K562 (cell line): ENCODE data around the gene RGS19. TPM values are rescaled to one million over a fixed set of nuclear protein-coding genes. Genes with fewer than 3 reads are reported as not detected.

ENCODE experiments used
- ETV5 ChIP-seq: sonication (generic); formaldehyde crosslinking; IDR thresholded peaks from 2 replicates; pipeline ENCODE4 v1.4.0; 2020; ENCODE audit warnings: low read depth, mild to moderate bottlenecking, missing genetic modification reagents
- HNRNPK ChIP-seq: fragments of 200-400 bp; formaldehyde crosslinking; IDR thresholded peaks from one replicate; pipeline ENCODE4 v1.6.1; 2018; ENCODE audit warnings: mild to moderate bottlenecking, low read depth, low read length; ENCODE audit not compliant: poor library complexity, severe bottlenecking
- MTA3 ChIP-seq: fragments of 450-650 bp; formaldehyde crosslinking; IDR thresholded peaks from 2 replicates; pipeline ENCODE4 v1.6.1; 2017; ENCODE audit warnings: mild to moderate bottlenecking, borderline replicate concordance
- NFRKB ChIP-seq: fragments of 450-650 bp; IDR thresholded peaks from 2 replicates; pipeline ENCODE4 v1.6.1; 2016; ENCODE audit warnings: low read depth
- PHF8 ChIP-seq: fragments of 200-600 bp; sonication (generic); IDR thresholded peaks from 2 replicates; pipeline ENCODE4 v1.6.1; 2012; ENCODE audit warnings: mixed run types, mild to moderate bottlenecking, inconsistent platforms, low read length, moderate library complexity, borderline replicate concordance
- RAD21 ChIP-seq, 2 experiments: fragments of 250-450 bp in 1 of 2; fragments of 450-650 bp in 1 of 2; sonication (Bioruptor Pico) in 1 of 2; formaldehyde crosslinking in 1 of 2; IDR thresholded peaks in 1 of 2; conservative IDR thresholded peaks in 1 of 2; 2 replicates each; pipeline versions ENCODE4 v1.4.0 to v1.8.0; 2020 to 2022; ENCODE audit warnings: mild to moderate bottlenecking in 2 of 2, moderate library complexity in 1 of 2
- RBFOX2 ChIP-seq: fragments of 200-400 bp; formaldehyde crosslinking; IDR thresholded peaks from 2 replicates; pipeline ENCODE4 v1.6.1; 2017; ENCODE audit warnings: low read depth, mild to moderate bottlenecking, low read length, moderate library complexity
- SRF ChIP-seq, 2 experiments: fragments of 250-450, 450-650 bp in 1 of 2; sonication (Bioruptor Pico) in 1 of 2; sonication (generic) in 1 of 2; formaldehyde crosslinking; IDR thresholded peaks; 2 replicates each; pipeline versions ENCODE4 v1.5.0 to v1.5.1; 2020 to 2022; ENCODE audit warnings: mild to moderate bottlenecking in 1 of 2, missing genetic modification reagents in 1 of 2
- TEAD2 ChIP-seq: fragments of 450-650 bp; IDR thresholded peaks from 2 replicates; pipeline ENCODE4 v1.6.1; 2016; ENCODE audit warnings: missing genetic modification characterization, control low read depth, missing compliant biosample characterization
- ZC3H4 ChIP-seq: sonication (generic); formaldehyde crosslinking; IDR thresholded peaks from 2 replicates; pipeline ENCODE4 v1.9.0; 2021; ENCODE audit warnings: missing genetic modification reagents, borderline replicate concordance
- polyA plus RNA-seq, 8 experiments: library from polyadenylated mRNA; depleted of rRNA in 4 of 8; stranded (reverse) in 5 of 8; unstranded in 3 of 8; fragments of >200 nt; fragmentation: Nextera tagmentation in 2 of 8; fragmentation: Illumina TruSeq in 1 of 8; extraction: Ambion mirVana in 2 of 8; extraction: Trizol in 1 of 8; gene quantifications; 2 replicates each; pipeline versions ENCODE4 v1.2.1 to v1.2.3, GENCODE V29; 2011 to 2014; ENCODE audit warnings: inconsistent platforms in 1 of 8, missing spikeins in 1 of 8
- total RNA-seq, 7 experiments: library from RNA; depleted of rRNA in 6 of 7; stranded (reverse); fragments of >200 nt in 6 of 7; fragmentation: Illumina TruSeq in 2 of 7; extraction: Trizol in 2 of 7; gene quantifications; 2 replicates each; pipeline versions ENCODE4 v1.2.1 to v1.2.3, GENCODE V29; 2011 to 2021; ENCODE audit warnings: low replicate concordance in 1 of 7
- TF ChIP-seq, protein P1 (sequence below): sonication (generic); formaldehyde crosslinking; IDR thresholded peaks from 2 replicates; pipeline ENCODE4 v1.9.0; 2022; ENCODE audit warnings: mild to moderate bottlenecking, missing genetic modification reagents
- TF ChIP-seq, protein P2 (sequence below): fragments of 450-650 bp; IDR thresholded peaks from 2 replicates; pipeline ENCODE4 v1.6.1; 2016; ENCODE audit warnings: antibody characterized with exemption
- TF ChIP-seq, protein P3 (sequence below): fragments of 450-650 bp; IDR thresholded peaks from 2 replicates; pipeline ENCODE4 v1.6.1; 2016; ENCODE audit warnings: low read depth, mild to moderate bottlenecking, moderate library complexity
- TF ChIP-seq, protein P4 (sequence below), 2 experiments: fragments of 450-650 bp; IDR thresholded peaks; 2 replicates each; pipeline ENCODE4 v1.6.1; 2016; ENCODE audit warnings: mild to moderate bottlenecking in 2 of 2, borderline replicate concordance in 1 of 2, low read depth in 1 of 2, moderate library complexity in 1 of 2

RGS19 gene
- total and polyA plus RNA-seq, 9 of the 15 experiments (the other 6 are each of a cell fraction or from before 2014, with no cell fraction given): 0.41 to 23.7 (median 14.6) TPM

DNA sequence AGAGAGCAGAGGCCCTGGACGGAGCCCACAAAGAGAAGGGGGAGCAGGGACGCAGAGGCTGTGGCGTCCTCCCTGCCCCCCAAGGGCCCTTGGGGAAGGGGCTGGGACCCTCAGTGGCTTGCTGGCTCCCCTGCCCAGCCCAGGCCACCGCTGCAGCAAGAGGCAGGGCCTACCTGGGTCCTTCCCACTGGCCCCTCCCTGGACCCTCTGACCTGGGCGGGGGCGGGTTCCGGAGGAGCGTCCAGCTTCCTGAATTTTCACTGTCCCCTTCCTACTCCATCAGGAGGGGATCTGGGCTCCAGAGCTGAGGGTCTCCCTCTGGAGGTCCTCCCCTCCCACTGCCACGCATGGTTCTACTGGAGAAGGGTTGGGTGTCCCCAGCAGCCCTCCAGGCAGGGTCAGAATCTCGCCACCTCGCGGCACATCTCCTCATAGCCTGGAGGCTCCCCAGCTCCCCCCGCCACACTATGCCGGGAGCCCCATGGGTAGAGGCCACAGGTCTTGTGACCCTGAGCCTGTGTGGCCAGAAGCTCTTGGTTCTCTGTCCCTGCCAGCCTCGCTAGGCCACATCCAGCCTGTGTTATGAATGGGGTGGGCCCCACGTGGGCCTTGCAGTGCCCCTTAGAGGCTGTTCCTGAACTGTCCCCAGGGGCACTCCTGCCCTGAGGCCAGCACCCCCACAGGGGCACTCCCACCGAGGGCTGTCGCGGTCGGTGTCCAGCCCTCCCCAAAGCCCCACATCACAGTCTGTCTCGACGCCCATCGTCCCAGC, 28.9 kb downstream of the RGS19 start (continued):
- TF ChIP-seq TEAD2 (tag): no peak
- 0 out of 2 replicates have a peak, but pooled peaks have one; percentile 19 for TF ChIP-seq NFRKB
- TF ChIP-seq HNRNPK: no peak
- 0 out of 2 replicates have a peak, but pooled peaks have one; percentile 10 for TF ChIP-seq ZC3H4
- TF ChIP-seq, protein P1, sequence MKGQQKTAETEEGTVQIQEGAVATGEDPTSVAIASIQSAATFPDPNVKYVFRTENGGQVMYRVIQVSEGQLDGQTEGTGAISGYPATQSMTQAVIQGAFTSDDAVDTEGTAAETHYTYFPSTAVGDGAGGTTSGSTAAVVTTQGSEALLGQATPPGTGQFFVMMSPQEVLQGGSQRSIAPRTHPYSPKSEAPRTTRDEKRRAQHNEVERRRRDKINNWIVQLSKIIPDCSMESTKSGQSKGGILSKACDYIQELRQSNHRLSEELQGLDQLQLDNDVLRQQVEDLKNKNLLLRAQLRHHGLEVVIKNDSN (CRISPR knock-in tag): no peak; the same call in 1 of the 2 replicates
- TF ChIP-seq RAD21 (CRISPR knock-in tag; conservative IDR thresholded peaks at IDR 0.05 in 1 of 2, IDR thresholded peaks at IDR 0.05 in 1 of 2): peak; percentile 5 to 38; a peak in 2 of 4 replicates
- TF ChIP-seq SRF (CRISPR knock-in tag; IDR thresholded peaks at IDR 0.05): peak in 1 of 2 experiments; percentile 45; a peak in 1 of 4 replicates
- TF ChIP-seq RBFOX2: peak; percentile 59
- 0 out of 2 replicates have a peak, but pooled peaks have one; percentile 42 for TF ChIP-seq ETV5 (CRISPR knock-in tag)
- TF ChIP-seq PHF8: peak; percentile 53; the same call in 1 of the 2 replicates
- TF ChIP-seq, protein P2, sequence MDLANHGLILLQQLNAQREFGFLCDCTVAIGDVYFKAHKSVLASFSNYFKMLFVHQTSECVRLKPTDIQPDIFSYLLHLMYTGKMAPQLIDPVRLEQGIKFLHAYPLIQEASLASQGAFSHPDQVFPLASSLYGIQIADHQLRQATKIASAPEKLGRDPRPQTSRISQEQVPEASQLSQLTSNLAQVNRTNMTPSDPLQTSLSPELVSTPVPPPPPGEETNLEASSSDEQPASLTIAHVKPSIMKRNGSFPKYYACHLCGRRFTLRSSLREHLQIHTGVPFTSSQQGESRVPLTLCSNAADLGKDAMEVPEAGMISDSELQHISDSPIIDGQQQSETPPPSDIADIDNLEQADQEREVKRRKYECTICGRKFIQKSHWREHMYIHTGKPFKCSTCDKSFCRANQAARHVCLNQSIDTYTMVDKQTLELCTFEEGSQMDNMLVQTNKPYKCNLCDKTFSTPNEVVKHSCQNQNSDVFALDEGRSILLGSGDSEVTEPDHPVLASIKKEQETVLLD: peak; percentile 30; the same call in 1 of the 2 replicates
- TF ChIP-seq, protein P3, sequence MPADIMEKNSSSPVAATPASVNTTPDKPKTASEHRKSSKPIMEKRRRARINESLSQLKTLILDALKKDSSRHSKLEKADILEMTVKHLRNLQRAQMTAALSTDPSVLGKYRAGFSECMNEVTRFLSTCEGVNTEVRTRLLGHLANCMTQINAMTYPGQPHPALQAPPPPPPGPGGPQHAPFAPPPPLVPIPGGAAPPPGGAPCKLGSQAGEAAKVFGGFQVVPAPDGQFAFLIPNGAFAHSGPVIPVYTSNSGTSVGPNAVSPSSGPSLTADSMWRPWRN: no peak
- TF ChIP-seq, protein P4, sequence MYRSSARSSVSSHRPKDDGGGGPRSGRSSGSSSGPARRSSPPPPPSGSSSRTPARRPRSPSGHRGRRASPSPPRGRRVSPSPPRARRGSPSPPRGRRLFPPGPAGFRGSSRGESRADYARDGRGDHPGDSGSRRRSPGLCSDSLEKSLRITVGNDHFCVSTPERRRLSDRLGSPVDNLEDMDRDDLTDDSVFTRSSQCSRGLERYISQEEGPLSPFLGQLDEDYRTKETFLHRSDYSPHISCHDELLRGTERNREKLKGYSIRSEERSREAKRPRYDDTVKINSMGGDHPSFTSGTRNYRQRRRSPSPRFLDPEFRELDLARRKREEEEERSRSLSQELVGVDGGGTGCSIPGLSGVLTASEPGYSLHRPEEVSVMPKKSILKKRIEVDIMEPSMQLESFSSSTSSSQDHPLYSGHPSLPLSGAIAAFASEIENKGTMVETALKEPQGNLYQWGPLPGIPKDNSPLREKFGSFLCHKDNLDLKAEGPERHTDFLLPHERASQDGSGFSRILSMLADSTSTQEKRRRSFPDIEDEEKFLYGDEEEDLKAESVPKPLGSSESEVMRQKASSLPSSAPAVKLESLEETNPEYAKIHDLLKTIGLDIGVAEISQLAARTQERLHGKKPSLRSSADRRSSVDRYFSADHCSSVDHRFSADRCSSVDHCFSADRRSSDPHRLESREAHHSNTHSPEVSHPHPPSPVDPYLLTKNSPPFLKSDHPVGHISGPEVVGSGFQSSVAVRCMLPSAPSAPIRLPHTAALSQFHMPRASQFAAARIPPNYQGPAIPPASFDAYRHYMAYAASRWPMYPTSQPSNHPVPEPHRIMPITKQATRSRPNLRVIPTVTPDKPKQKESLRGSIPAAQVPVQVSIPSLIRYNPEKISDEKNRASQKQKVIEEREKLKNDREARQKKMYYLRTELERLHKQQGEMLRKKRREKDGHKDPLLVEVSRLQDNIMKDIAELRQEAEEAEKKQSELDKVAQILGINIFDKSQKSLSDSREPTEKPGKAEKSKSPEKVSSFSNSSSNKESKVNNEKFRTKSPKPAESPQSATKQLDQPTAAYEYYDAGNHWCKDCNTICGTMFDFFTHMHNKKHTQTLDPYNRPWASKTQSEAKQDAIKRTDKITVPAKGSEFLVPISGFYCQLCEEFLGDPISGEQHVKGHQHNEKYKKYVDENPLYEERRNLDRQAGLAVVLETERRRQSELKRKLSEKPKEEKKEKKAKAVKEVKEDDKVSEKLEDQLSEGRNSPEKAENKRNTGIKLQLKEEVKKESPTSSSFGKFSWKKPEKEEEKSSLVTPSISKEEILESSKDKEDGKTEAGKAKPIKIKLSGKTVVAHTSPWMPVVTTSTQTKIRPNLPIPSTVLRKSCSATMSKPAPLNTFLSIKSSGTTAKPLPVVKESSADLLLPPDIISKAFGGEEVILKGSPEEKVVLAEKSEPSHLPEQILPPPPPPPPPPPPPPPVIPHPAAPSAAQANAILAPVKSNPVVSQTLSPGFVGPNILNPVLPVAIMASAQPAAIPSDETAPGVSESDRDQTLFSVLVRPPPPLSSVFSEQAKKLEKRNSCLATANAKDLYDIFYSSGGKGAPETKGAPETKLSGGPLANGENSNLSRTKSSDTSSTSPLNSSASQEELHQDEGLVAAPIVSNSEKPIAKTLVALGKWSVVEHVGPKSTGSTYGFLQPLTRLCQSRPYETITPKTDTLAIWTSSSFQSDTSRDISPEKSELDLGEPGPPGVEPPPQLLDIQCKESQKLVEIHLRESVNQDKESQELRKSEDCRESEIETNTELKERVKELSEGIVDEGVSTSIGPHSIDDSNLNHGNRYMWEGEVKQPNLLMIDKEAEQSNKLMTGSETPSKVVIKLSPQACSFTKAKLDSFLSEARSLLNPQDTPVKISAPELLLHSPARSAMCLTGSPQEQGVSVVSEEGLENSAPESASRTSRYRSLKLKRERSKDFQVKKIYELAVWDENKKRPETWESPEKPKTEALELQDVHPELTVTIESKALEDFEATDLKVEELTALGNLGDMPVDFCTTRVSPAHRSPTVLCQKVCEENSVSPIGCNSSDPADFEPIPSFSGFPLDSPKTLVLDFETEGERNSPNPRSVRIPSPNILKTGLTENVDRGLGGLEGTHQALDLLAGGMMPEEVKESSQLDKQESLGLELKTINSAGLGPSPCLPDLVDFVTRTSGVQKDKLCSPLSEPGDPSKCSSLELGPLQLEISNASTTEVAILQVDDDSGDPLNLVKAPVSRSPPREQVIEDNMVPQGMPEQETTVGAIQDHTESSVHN (IDR thresholded peaks at IDR 0.05; ENCODE audit: borderline replicate concordance in 1 of 2, low read depth in 1 of 2): no peak
- 0 out of 2 replicates have a peak, but pooled peaks have one; percentile 58 for TF ChIP-seq MTA3
